ENCODE results near the gene MRS2. TPM values are rescaled to one million over a fixed set of nuclear protein-coding genes. Genes with fewer than 3 reads are reported as not detected.

Gene MRS2
- total RNA-seq, 1 experiment from 2014 or later: 85.8 TPM

DNA sequence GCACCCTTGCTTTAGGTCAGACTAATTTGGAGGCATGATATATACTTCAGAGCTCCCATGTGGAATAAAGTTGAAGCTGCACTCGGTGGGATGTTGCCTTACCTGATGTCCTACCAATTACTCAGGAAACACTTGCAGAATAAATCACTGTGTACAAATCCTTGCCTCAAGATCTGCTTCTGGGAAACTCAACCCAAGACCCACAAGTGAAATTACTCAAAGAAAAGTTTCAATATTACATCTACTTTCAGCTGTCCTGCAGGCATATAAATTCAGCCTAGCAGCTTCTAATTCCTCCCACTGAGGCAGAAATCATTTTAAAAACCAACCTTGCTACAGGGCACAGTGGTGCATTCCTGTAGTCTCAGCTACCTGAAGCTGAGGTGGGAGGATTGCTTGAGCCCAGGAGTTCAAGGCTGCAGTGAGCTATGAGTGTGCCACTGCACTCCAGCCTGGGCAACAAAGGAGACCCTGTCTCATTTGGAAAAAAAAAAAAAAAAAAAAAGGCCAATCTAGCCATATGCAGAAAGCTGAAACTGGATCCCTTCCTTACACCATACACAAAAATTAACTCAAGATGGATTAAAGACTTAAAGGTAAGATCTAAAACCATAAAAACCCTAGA lies 24.2 kb upstream of the MRS2 start:
- H3K4me2 ChIP-seq (ENCODE audit: insufficient read depth, insufficient read length, low read length): no peak overlapping the region
- H2BK15ac ChIP-seq (ENCODE audit: low read depth, low read length): no peak overlapping the region
- no peak overlapping the region for H3K18ac ChIP-seq (ENCODE audit: insufficient read length, low read depth, low read length)
- DNase-seq: no peak
- H3K56ac ChIP-seq (ENCODE audit: insufficient read length, low read depth, low read length): no peak overlapping the region
- no peak overlapping the region for H2BK5ac ChIP-seq (ENCODE audit: insufficient read length, low read length)
- Mint-ChIP-seq H3K4me1 (peaks cover 18 to 20% of the 10 kb centered on the region in 2 experiments), H3K36me3 (ENCODE audit: insufficient read depth in 1 of 3, low read depth in 3 of 3) (no peaks in the 10 kb centered on the region), H3K27me3 (ENCODE audit: low read depth) (no peaks in the 10 kb centered on the region), H3K27ac (no peak overlapping the region), H3K9me3 (no peaks in the 10 kb centered on the region; a peak in 1 of 5 replicates), H3K4me3 (no peak overlapping the region)
- no peak overlapping the region for H3K4ac ChIP-seq (ENCODE audit: low read depth, low read length)
- no peak overlapping the region for H4K8ac ChIP-seq (replicated peaks; ENCODE audit: insufficient read length, low read depth, low read length)
- H3K9ac ChIP-seq (ENCODE audit: extremely low read depth, insufficient read length, low read length): no peak overlapping the region
- no peaks in the 10 kb centered on the region; the same call in 1 of the 2 replicates for H3K4me1 ChIP-seq (ENCODE audit: insufficient read depth, low read length)
- H4K91ac ChIP-seq (ENCODE audit: insufficient read length, low read depth, low read length): no peak overlapping the region
- no peaks in the 10 kb centered on the region for H3K79me2 ChIP-seq (ENCODE audit: insufficient read depth, low read length)
- WGBS (ENCODE audit: extremely low coverage, insufficient read length, low lambda C conversion rate): no CpG with 5 or more reads among the region's 1 CpG
- no peaks in the 10 kb centered on the region for H3K23me2 ChIP-seq (ENCODE audit: insufficient read length, low read depth, low read length, poor library complexity, severe bottlenecking)
- no peaks in the 10 kb centered on the region for H3K79me1 ChIP-seq (ENCODE audit: insufficient read depth, low read depth, low read length, poor library complexity, severe bottlenecking)
- TF ChIP-seq, protein P1, sequence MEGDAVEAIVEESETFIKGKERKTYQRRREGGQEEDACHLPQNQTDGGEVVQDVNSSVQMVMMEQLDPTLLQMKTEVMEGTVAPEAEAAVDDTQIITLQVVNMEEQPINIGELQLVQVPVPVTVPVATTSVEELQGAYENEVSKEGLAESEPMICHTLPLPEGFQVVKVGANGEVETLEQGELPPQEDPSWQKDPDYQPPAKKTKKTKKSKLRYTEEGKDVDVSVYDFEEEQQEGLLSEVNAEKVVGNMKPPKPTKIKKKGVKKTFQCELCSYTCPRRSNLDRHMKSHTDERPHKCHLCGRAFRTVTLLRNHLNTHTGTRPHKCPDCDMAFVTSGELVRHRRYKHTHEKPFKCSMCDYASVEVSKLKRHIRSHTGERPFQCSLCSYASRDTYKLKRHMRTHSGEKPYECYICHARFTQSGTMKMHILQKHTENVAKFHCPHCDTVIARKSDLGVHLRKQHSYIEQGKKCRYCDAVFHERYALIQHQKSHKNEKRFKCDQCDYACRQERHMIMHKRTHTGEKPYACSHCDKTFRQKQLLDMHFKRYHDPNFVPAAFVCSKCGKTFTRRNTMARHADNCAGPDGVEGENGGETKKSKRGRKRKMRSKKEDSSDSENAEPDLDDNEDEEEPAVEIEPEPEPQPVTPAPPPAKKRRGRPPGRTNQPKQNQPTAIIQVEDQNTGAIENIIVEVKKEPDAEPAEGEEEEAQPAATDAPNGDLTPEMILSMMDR (conservative IDR thresholded peaks at IDR 0.05): no peak
- no peak overlapping the region for H4K5ac ChIP-seq (ENCODE audit: insufficient read length, low read depth, low read length)
- no peak overlapping the region for H3K14ac ChIP-seq (ENCODE audit: insufficient read depth, low read length)
- H3K9me3 ChIP-seq (ENCODE audit: control insufficient read depth, low read depth, low read length): no peaks in the 10 kb centered on the region
- no peak overlapping the region for H3K23ac ChIP-seq (ENCODE audit: insufficient read length, low read depth, low read length)
- H2BK20ac ChIP-seq (ENCODE audit: low read depth, low read length, poor library complexity, severe bottlenecking): no peak overlapping the region
- no peak overlapping the region for H2BK12ac ChIP-seq (ENCODE audit: insufficient read length, low read depth, low read length)
- no peak overlapping the region for H3T11ph ChIP-seq (ENCODE audit: low read length)
- H3K27ac ChIP-seq (ENCODE audit: insufficient read length, low read depth, low read length): no peak overlapping the region
- no peaks in the 10 kb centered on the region for H4K20me1 ChIP-seq (ENCODE audit: control insufficient read depth, insufficient read depth, insufficient read length)
- no peak overlapping the region for H2AK5ac ChIP-seq (ENCODE audit: insufficient read length, low read length)
- no peaks in the 10 kb centered on the region for H3K27me3 ChIP-seq (ENCODE audit: insufficient read depth, low read length)
- no peak overlapping the region for H2AFZ ChIP-seq (ENCODE audit: low read length)
- no peak overlapping the region for H2BK120ac ChIP-seq (ENCODE audit: low read depth, low read length, poor library complexity, severe bottlenecking)

All from H9 (cell line).